ENCODE results near the gene PRKCE. TPM values are rescaled to one million over a fixed set of nuclear protein-coding genes. Genes with fewer than 3 reads are reported as not detected.

The PRKCE gene
- total and polyA plus RNA-seq, 2 donors (not counting 1 experiment from before 2014, with no cell fraction given) = 14.1 to 19.0 TPM

GRCh38 chr2:45902781-45903375 lies 251.4 kb downstream of the PRKCE start:
- no peak overlapping the region for H3K27ac ChIP-seq (ENCODE audit: insufficient read depth, low read length)
- no peaks in the 10 kb centered on the region for H3K27me3 ChIP-seq (ENCODE audit: control insufficient read depth, insufficient read depth, low read length)
- H4K20me1 ChIP-seq (ENCODE audit: control insufficient read depth, extremely low read depth, insufficient read depth, low read length) = no peaks in the 10 kb centered on the region
- H3K4me1 ChIP-seq (ENCODE audit: control insufficient read depth, extremely low read depth, insufficient read depth, low read length) = no peaks in the 10 kb centered on the region
- no peaks in the 10 kb centered on the region for H3K36me3 ChIP-seq (ENCODE audit: control insufficient read depth, insufficient read depth, low read length)
- no peak overlapping the region for H3K4me2 ChIP-seq (ENCODE audit: extremely low read depth, insufficient read depth, low read length)
- no peak overlapping the region for H3K9ac ChIP-seq (ENCODE audit: insufficient read depth, low read length)
- no peak for DNase-seq (ENCODE audit: low read depth in 2 of 2)
- TF ChIP-seq CTCF (conservative IDR thresholded peaks at IDR 0.05 in 1 of 2, IDR thresholded peaks at IDR 0.05 in 1 of 2; ENCODE audit: low read depth in 1 of 2, low read length in 2 of 2) (no peak), EZH2 (IDR thresholded peaks at IDR 0.05; ENCODE audit: low read length, missing control alignments) (no peak)
- H3K79me2 ChIP-seq (ENCODE audit: control insufficient read depth, insufficient read depth, low read length) = no peaks in the 10 kb centered on the region
- H3K4me3 ChIP-seq (replicated peaks in 1 of 4; ENCODE audit: control extremely low read depth in 1 of 4, insufficient read depth in 1 of 4, low read depth in 3 of 4, low read length in 4 of 4) = no peak overlapping the region
- H3K9me3 ChIP-seq (ENCODE audit: control insufficient read depth, insufficient read depth, low read depth, low read length) = no peaks in the 10 kb centered on the region
- no peak overlapping the region for H2AFZ ChIP-seq (ENCODE audit: low read length)

- peak overlapping the region in 2 of 4 experiments; percentile 4 to 16 for H3K4me3 ChIP-seq (replicated peaks in 1 of 4; ENCODE audit: control extremely low read depth in 1 of 4, insufficient read depth in 1 of 4, low read depth in 3 of 4, low read length in 4 of 4)
Measured at GRCh38 chr2:45904267-45904945, 252.9 kb downstream of the PRKCE start.

More at GRCh38 chr2:45904267-45904945, 252.9 kb downstream of the PRKCE start:
- Histone ChIP-seq H3K27me3 (ENCODE audit: control insufficient read depth, insufficient read depth, low read length) (no peaks in the 10 kb centered on the region), H4K20me1 (ENCODE audit: control insufficient read depth, extremely low read depth, insufficient read depth, low read length) (no peaks in the 10 kb centered on the region), H2AFZ (ENCODE audit: low read length) (no peak overlapping the region), H3K36me3 (ENCODE audit: control insufficient read depth, insufficient read depth, low read length) (no peaks in the 10 kb centered on the region), H3K9me3 (ENCODE audit: control insufficient read depth, insufficient read depth, low read depth, low read length) (no peaks in the 10 kb centered on the region), H3K27ac (ENCODE audit: insufficient read depth, low read length) (no peak overlapping the region), H3K4me2 (ENCODE audit: extremely low read depth, insufficient read depth, low read length) (peak overlapping the region; percentile 64), H3K79me2 (ENCODE audit: control insufficient read depth, insufficient read depth, low read length) (no peaks in the 10 kb centered on the region), H3K9ac (ENCODE audit: insufficient read depth, low read length) (no peak overlapping the region), H3K4me1 (ENCODE audit: control insufficient read depth, extremely low read depth, insufficient read depth, low read length) (no peaks in the 10 kb centered on the region)
- peak in 1 of 2 donors; percentile 36 for DNase-seq (ENCODE audit: low read depth in 2 of 2)
- TF ChIP-seq CTCF (conservative IDR thresholded peaks at IDR 0.05 in 1 of 2, IDR thresholded peaks at IDR 0.05 in 1 of 2; ENCODE audit: low read depth in 1 of 2, low read length in 2 of 2) (no peak), EZH2 (IDR thresholded peaks at IDR 0.05; ENCODE audit: low read length, missing control alignments) (no peak)

All from fibroblast of lung (primary cell).